Mesothelial cell of epicardium (in vitro differentiated cells): ENCODE measurements around the gene ABCC8. TPM values are rescaled to one million over a fixed set of nuclear protein-coding genes. Genes with fewer than 3 reads are reported as not detected.

Experiments
- DNase-seq, 2 experiments: peaks; one replicate each; pipeline ENCODE4 v3.0.0; 2021; ENCODE audit warnings: low spot score in 2 of 2; ENCODE audit not compliant: unreplicated experiment in 2 of 2
- H3K27ac Mint-ChIP-seq: 2 replicates; pipeline ENCODE4 v1.8.0; 2021; ENCODE audit warnings: mixed read lengths
- H3K27me3 Mint-ChIP-seq: 2 replicates; pipeline ENCODE4 v1.8.0; 2021; ENCODE audit warnings: low read depth, mixed read lengths
- H3K36me3 Mint-ChIP-seq: 2 replicates; pipeline ENCODE4 v1.8.0; 2021; ENCODE audit warnings: mixed read lengths
- H3K4me1 Mint-ChIP-seq: 2 replicates; pipeline ENCODE4 v1.8.0; 2021; ENCODE audit warnings: mixed read lengths
- H3K4me3 Mint-ChIP-seq: 2 replicates; pipeline ENCODE4 v1.8.0; 2021; ENCODE audit warnings: mild to moderate bottlenecking, moderate library complexity, mixed read lengths
- H3K9me3 Mint-ChIP-seq: 2 replicates; pipeline ENCODE4 v1.8.0; 2021; ENCODE audit warnings: mixed read lengths
- total RNA-seq: library from RNA; stranded (reverse); gene quantifications from 3 replicates; pipeline ENCODE4 v1.2.1, GENCODE V29; 2021
- TF ChIP-seq, protein P1 (sequence below): fragments of 200-600 bp; sonication (generic); IDR thresholded peaks from one replicate; pipeline ENCODE4 v1.5.0; 2021; ENCODE audit warnings: antibody characterized with exemption; ENCODE audit not compliant: unreplicated experiment

Gene ABCC8
- total RNA-seq, 1 donor from 2014 or later = not detected

DNA sequence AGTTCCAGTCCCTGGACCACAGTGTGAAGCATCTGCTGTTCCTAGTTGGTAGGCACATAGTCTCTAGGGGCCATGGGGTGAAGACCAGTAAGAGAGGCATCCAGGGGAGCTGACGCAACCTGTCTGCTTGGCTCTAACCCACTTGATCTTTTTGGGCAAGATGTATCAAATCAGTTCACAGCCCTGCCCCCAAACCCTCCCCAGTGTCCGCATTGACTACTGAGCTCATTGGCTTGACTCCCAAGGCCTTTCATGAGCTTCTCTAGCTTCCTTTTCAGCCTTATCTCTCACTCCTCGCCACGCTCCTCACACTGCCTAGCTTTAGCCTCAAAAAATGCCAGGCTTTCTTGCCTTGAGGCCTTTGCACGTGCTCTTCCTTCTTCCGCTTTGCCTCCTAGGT is 29.7 kb upstream of the ABCC8 start:
- Mint-ChIP-seq H3K9me3 (no peaks in the 10 kb centered on the region), H3K27ac (no peak overlapping the region), H3K27me3 (peaks cover 50% of the 10 kb centered on the region), H3K4me3 (no peak overlapping the region), H3K4me1 (peaks cover 18% of the 10 kb centered on the region), H3K36me3 (no peaks in the 10 kb centered on the region)
- DNase-seq = no peak
- TF ChIP-seq, protein P1, sequence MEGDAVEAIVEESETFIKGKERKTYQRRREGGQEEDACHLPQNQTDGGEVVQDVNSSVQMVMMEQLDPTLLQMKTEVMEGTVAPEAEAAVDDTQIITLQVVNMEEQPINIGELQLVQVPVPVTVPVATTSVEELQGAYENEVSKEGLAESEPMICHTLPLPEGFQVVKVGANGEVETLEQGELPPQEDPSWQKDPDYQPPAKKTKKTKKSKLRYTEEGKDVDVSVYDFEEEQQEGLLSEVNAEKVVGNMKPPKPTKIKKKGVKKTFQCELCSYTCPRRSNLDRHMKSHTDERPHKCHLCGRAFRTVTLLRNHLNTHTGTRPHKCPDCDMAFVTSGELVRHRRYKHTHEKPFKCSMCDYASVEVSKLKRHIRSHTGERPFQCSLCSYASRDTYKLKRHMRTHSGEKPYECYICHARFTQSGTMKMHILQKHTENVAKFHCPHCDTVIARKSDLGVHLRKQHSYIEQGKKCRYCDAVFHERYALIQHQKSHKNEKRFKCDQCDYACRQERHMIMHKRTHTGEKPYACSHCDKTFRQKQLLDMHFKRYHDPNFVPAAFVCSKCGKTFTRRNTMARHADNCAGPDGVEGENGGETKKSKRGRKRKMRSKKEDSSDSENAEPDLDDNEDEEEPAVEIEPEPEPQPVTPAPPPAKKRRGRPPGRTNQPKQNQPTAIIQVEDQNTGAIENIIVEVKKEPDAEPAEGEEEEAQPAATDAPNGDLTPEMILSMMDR = no peak

DNA sequence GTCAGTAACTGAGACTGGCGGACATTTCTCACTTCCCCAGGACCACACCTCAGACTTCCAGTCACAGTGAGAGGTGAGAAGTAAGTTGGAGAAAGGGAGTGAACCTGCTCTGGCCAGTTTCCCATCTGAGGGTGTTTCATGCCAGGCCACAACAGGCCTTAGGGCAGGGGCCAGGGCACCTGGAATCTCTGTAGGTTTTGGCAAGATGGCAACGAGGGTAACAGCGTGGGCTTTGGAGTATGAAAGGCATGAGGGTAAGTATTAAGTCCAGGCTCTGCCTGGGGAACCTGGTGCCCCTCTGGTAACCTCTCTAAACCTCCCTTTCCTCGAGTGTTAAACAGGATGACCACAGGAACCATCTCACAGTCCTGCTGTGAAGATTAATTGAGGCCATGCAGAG is 28.5 kb upstream of the ABCC8 start:
- TF ChIP-seq, protein P1 = no peak
- no peaks in the 10 kb centered on the region for H3K36me3 Mint-ChIP-seq
- H3K4me3 Mint-ChIP-seq = no peak overlapping the region
- H3K27me3 Mint-ChIP-seq = peaks cover 49% of the 10 kb centered on the region
- H3K9me3 Mint-ChIP-seq = no peaks in the 10 kb centered on the region
- no peak for DNase-seq
- no peak overlapping the region for H3K27ac Mint-ChIP-seq
- peaks cover 10% of the 10 kb centered on the region for H3K4me1 Mint-ChIP-seq

DNA sequence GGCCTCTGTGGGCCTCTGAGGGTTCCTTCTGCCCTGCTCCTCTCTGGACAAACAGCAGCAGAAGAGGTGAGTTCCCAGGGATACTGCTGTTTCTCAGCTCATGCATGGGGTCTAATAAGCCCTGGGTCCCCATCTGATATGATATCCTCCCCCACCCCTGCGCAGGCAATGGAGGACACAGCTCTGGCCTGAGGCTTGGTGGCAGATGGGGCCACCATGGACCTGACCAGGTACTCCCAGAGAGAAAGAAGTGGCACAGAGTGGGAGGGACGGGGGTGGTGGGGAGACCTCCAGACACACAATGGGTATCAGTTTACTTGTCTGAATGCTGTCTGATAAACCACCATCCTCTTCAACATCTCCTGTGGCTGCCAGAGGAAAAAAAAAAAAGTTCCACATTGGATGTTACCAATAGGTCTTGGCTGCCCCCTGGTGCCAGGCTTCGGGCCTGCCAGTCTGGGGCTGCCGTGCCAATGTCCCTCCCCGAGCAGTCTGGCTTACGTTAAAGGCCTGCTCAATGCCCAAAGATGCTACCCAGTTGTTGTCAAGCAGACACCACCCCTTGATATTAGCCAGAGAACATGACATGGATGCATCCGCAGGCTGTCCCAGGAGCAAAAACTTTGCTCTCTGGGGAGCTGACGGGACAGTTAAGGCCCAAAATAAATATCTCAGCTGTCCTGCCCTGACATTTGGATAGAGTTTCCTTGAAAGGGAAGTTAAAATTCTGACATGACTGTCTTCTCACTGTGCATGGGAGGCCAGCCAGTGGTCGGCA is 27.9 kb upstream of the ABCC8 start:
- H3K9me3 Mint-ChIP-seq = no peaks in the 10 kb centered on the region
- H3K4me1 Mint-ChIP-seq = peaks cover 10% of the 10 kb centered on the region
- peak; percentile 53 to 81 for DNase-seq
- H3K36me3 Mint-ChIP-seq = no peaks in the 10 kb centered on the region
- peaks cover 52% of the 10 kb centered on the region for H3K27me3 Mint-ChIP-seq
- TF ChIP-seq, protein P1 = peak; percentile 75
- H3K4me3 Mint-ChIP-seq = no peak overlapping the region
- no peak overlapping the region for H3K27ac Mint-ChIP-seq

DNA sequence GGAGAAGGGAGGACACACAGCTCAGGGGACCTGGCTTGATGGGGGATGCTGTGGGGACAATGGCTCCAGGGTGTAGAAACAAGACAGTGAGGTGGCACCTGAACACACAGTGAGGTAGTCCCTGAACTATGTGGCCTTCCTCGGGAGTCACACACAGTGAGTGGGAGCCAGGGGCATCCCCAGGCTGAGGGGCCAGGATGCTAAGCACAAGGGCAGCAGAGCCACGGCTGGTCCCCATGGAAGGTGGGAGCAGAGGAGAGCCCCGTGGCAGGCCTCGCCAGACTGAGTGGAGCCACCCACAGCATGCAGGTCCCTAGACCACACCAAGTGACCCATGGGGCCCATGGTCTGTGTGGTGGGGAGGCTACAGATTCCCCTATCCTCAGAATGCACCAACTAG is 26.0 kb upstream of the ABCC8 start:
- no peak overlapping the region for H3K4me3 Mint-ChIP-seq
- no peaks in the 10 kb centered on the region for H3K4me1 Mint-ChIP-seq
- no peaks in the 10 kb centered on the region for H3K9me3 Mint-ChIP-seq
- TF ChIP-seq, protein P1 = no peak
- H3K27ac Mint-ChIP-seq = no peak overlapping the region
- DNase-seq = no peak
- H3K27me3 Mint-ChIP-seq = peaks cover 58% of the 10 kb centered on the region
- no peaks in the 10 kb centered on the region for H3K36me3 Mint-ChIP-seq

DNA sequence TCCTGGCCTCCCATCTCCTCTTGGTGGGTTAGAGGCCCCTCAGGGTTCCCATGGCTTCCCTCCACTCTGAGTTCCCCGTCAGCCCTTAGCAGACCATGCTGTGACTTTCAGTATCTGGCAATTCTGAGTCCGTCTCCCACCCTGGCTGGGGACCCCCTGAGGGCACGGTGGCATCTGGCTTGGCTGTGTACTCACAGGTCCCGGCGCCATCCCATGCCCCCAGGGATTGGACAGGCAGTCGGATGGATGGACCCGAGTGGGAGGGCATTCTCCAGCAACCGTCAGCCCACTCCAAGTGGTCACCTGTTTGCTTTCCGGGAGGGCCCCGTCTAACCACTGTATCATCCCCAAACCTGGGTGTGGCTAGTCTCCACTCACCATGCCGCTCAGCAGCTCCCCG is 24.0 kb upstream of the ABCC8 start:
- Mint-ChIP-seq H3K36me3 (no peaks in the 10 kb centered on the region), H3K4me3 (no peak overlapping the region), H3K4me1 (no peaks in the 10 kb centered on the region), H3K27me3 (peaks cover 62% of the 10 kb centered on the region), H3K27ac (no peak overlapping the region), H3K9me3 (no peaks in the 10 kb centered on the region)
- no peak for DNase-seq
- TF ChIP-seq, protein P1 = no peak

DNA sequence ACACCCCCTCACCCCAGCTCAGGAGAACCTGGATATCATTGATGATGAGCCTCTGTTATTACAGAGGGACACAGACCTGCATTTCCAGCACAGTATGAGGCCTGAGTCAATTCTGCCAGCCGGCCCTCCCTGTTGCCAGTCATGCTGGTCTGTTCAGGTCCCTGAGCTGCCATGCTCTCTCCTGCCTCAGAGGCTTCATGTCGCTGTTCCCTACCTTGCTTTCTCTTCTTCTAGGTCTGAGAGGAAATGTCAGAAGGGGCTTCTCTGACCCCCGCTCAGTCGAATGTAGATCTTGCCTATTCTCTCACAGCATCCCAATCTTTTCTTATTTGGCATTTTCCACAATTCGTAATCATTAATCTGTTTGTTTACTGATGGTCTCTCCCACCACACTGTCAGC is 21.8 kb upstream of the ABCC8 start:
- TF ChIP-seq, protein P1 = peak; percentile 32

More for the DNA sequence above, 21.8 kb upstream of the ABCC8 start:
- H3K27ac Mint-ChIP-seq = no peak overlapping the region
- no peaks in the 10 kb centered on the region for H3K4me1 Mint-ChIP-seq
- DNase-seq = no peak
- H3K9me3 Mint-ChIP-seq = no peaks in the 10 kb centered on the region
- H3K27me3 Mint-ChIP-seq = peaks cover 64% of the 10 kb centered on the region
- H3K4me3 Mint-ChIP-seq = no peak overlapping the region
- no peaks in the 10 kb centered on the region for H3K36me3 Mint-ChIP-seq
